B cell (primary cell): ENCODE measurements around the gene NPY4R. TPM values are rescaled to one million over a fixed set of nuclear protein-coding genes. Genes with fewer than 3 reads are reported as not detected.
"Not testable (repeated sequence)": the region's sequence is repeated elsewhere in the genome, so short reads cannot be mapped to it uniquely, and the experiment has no call there.

Source experiments
- ATAC-seq: fragments of 200-7000 bp; cut with Tn5 transposase; one replicate; pipeline ENCODE4 v1.10.0; 2021; ENCODE audit warnings: low read depth, mild to moderate bottlenecking, moderate number of reproducible peaks, moderate library complexity
- CTCF ChIA-PET: fragments of 350-600 bp; sonication (Branson Sonifier 250); formaldehyde crosslinking; loops from one replicate; lab custom pipeline; 2021; ENCODE audit warnings: antibody characterized with exemption, inconsistent platforms; lab: Charles Lee
- POLR2A ChIA-PET: fragments of 350-600 bp; sonication (Branson Sonifier 250); formaldehyde crosslinking; loops from one replicate; lab custom pipeline; 2021; ENCODE audit warnings: antibody characterized with exemption; lab: Charles Lee
- DNase-seq: peaks from one replicate; pipeline ENCODE4 v3.0.0; 2013
- H2AFZ ChIP-seq: 2 replicates; pipeline ENCODE4 v1.6.1; 2012; ENCODE audit warnings: mild to moderate bottlenecking, low read depth, low read length; ENCODE audit not compliant: insufficient read depth, poor library complexity, severe bottlenecking
- H3K27ac ChIP-seq, 2 donors: 1 replicate in 1 of 2; 2 replicates in 1 of 2; pipeline ENCODE4 v1.5.1; 2012 to 2013; ENCODE audit warnings: low read length in 2 of 2, mild to moderate bottlenecking in 2 of 2, moderate library complexity in 1 of 2
- H3K27me3 ChIP-seq, 4 experiments: fragments of 200-600 bp in 1 of 4; sonication (generic) in 1 of 4; replicated peaks in 1 of 4; 1 replicate in 2 of 4; 2 replicates in 2 of 4; pipeline versions ENCODE4 v1.6.1 to v1.7.0; 2013 to 2016; ENCODE audit warnings: low read length in 3 of 4, mild to moderate bottlenecking in 2 of 4, mixed read lengths in 1 of 4, moderate library complexity in 1 of 4; ENCODE audit not compliant: insufficient read depth in 4 of 4, control insufficient read depth in 3 of 4; ENCODE audit errors: control extremely low read depth in 1 of 4
- H3K36me3 ChIP-seq, 2 experiments: replicated peaks in 1 of 2; 1 replicate in 1 of 2; 2 replicates in 1 of 2; pipeline versions ENCODE4 v1.6.1 to v1.7.1; 2013; ENCODE audit warnings: low read length in 1 of 2; ENCODE audit not compliant: insufficient read depth in 2 of 2, control insufficient read depth in 1 of 2; ENCODE audit errors: control extremely low read depth in 1 of 2, extremely low read depth in 1 of 2
- H3K4me1 ChIP-seq, 2 donors: fragments of 200-600 bp in 1 of 2; sonication (generic) in 1 of 2; 1 replicate in 1 of 2; 2 replicates in 1 of 2; pipeline versions ENCODE4 v1.5.1 to v1.6.1; 2013 to 2017; ENCODE audit warnings: low read length in 2 of 2; ENCODE audit not compliant: control insufficient read depth in 2 of 2, insufficient read depth in 2 of 2
- H3K4me2 ChIP-seq: replicated peaks from 2 replicates; pipeline ENCODE3; 2012; ENCODE audit warnings: mild to moderate bottlenecking, low read depth, low read length; ENCODE audit not compliant: poor library complexity, severe bottlenecking
- H3K4me3 ChIP-seq, 5 experiments: fragments of 200-600 bp in 1 of 5; sonication (generic) in 1 of 5; 1 replicate in 3 of 5; 2 replicates in 2 of 5; pipeline versions ENCODE4 v1.5.1 to v1.7.0; 2011 to 2016; ENCODE audit warnings: low read length in 4 of 5, mild to moderate bottlenecking in 4 of 5, low read depth in 2 of 5, control low read depth in 1 of 5, moderate library complexity in 1 of 5; ENCODE audit not compliant: insufficient read depth in 1 of 5; ENCODE audit errors: control extremely low read depth in 1 of 5, extremely low read depth in 1 of 5
- H3K79me2 ChIP-seq: fragments of 200-600 bp; sonication (generic); one replicate; pipeline ENCODE4 v1.6.0; 2016; ENCODE audit warnings: low read length; ENCODE audit not compliant: control insufficient read depth, insufficient read depth
- H3K9ac ChIP-seq: fragments of 200-600 bp; sonication (generic); 2 replicates; pipeline ENCODE4 v1.6.1; 2017; ENCODE audit warnings: mild to moderate bottlenecking, low read length, moderate library complexity
- H3K9me3 ChIP-seq, 3 donors: one replicate each; pipeline versions ENCODE4 v1.6.1 to v1.7.1; 2013; ENCODE audit warnings: low read length in 2 of 3; ENCODE audit not compliant: control insufficient read depth in 2 of 3, insufficient read depth in 1 of 3; ENCODE audit errors: control extremely low read depth in 1 of 3
- H4K20me1 ChIP-seq: 2 replicates; pipeline ENCODE4 v1.6.0; 2012; ENCODE audit warnings: mild to moderate bottlenecking, low read length; ENCODE audit not compliant: insufficient read depth, control insufficient read depth, poor library complexity, severe bottlenecking
- H3K27ac Mint-ChIP-seq: one replicate; pipeline ENCODE4 v1.8.0; 2021; ENCODE audit warnings: mixed read lengths
- H3K27me3 Mint-ChIP-seq: one replicate; pipeline ENCODE4 v1.8.0; 2021; ENCODE audit warnings: mixed read lengths
- H3K4me1 Mint-ChIP-seq: one replicate; pipeline ENCODE4 v1.8.0; 2021; ENCODE audit warnings: mixed read lengths
- H3K4me3 Mint-ChIP-seq: one replicate; pipeline ENCODE4 v1.8.0; 2021; ENCODE audit warnings: mixed read lengths
- H3K9me3 Mint-ChIP-seq: one replicate; pipeline ENCODE4 v1.8.0; 2022; ENCODE audit warnings: mixed read lengths; ENCODE audit not compliant: insufficient read depth
- WGBS: methylation state at CpG from one replicate; pipeline ENCODE4 v1.1.5; 2013; ENCODE audit warnings: missing lambda C conversion rate; ENCODE audit not compliant: insufficient coverage; 5-methylcytosine and 5-hydroxymethylcytosine counted together
- intact Hi-C: fragments of 100-400 bp; cut with micrococcal nuclease; formaldehyde crosslinking; loops from one replicate; pipeline ENCODE4 v1.10.0; 2022
- polyA plus RNA-seq: library from polyadenylated mRNA; depleted of rRNA; stranded (reverse); fragments of >200 nt; gene quantifications from 2 replicates; pipeline ENCODE4 v1.2.3, GENCODE V29; 2012
- total RNA-seq, 2 donors: library from RNA; stranded (reverse); fragments of 120-200 nt in 1 of 2; gene quantifications; 1 replicate in 1 of 2; 2 replicates in 1 of 2; pipeline versions ENCODE4 v1.2.3 to v1.2.4, GENCODE V29; 2013 to 2022

The NPY4R gene
- total and polyA plus RNA-seq, 2 donors (not counting 1 experiment from before 2014, with no cell fraction given): not detected

GRCh38 chr10:46497878-46498277, 32.1 kb upstream of the NPY4R start:
- H3K9ac ChIP-seq, H3K27ac Mint-ChIP-seq, CTCF ChIA-PET, H3K4me1 ChIP-seq, H3K27ac ChIP-seq, H3K4me3 Mint-ChIP-seq, H3K36me3 ChIP-seq, intact Hi-C loops, H3K27me3 ChIP-seq, H4K20me1 ChIP-seq, H3K9me3 Mint-ChIP-seq, H3K79me2 ChIP-seq, POLR2A ChIA-PET, H2AFZ ChIP-seq, DNase-seq, H3K9me3 ChIP-seq, ATAC-seq, H3K4me1 Mint-ChIP-seq, H3K4me3 ChIP-seq, H3K27me3 Mint-ChIP-seq, H3K4me2 ChIP-seq: not testable (repeated sequence)
- no CpG with 5 or more reads among the region's 2 CpGs for WGBS

- H3K27me3 ChIP-seq, H3K27ac ChIP-seq, H3K9me3 ChIP-seq, H3K9me3 Mint-ChIP-seq, intact Hi-C loops, H2AFZ ChIP-seq, POLR2A ChIA-PET, H3K27ac Mint-ChIP-seq, H3K27me3 Mint-ChIP-seq, H3K4me1 ChIP-seq, H3K9ac ChIP-seq, H4K20me1 ChIP-seq, H3K36me3 ChIP-seq, H3K4me3 Mint-ChIP-seq, H3K4me1 Mint-ChIP-seq, H3K4me2 ChIP-seq, CTCF ChIA-PET, H3K4me3 ChIP-seq, DNase-seq, ATAC-seq, H3K79me2 ChIP-seq: not testable (repeated sequence)
- WGBS: no CpG with 5 or more reads among the region's 4 CpGs
Measured at GRCh38 chr10:46497401-46497800, 31.6 kb upstream of the NPY4R start.

GRCh38 chr10:46491364-46492114, 25.8 kb upstream of the NPY4R start:
- whole genome bisulfite sequencing: no CpG with 5 or more reads among the region's 1 CpG
- not testable (repeated sequence) for ATAC-seq, H3K4me1 Mint-ChIP-seq

GRCh38 chr10:46490285-46490684, 24.5 kb upstream of the NPY4R start:
- H3K27ac ChIP-seq, H3K27ac Mint-ChIP-seq, H3K36me3 ChIP-seq, H2AFZ ChIP-seq, H3K9me3 Mint-ChIP-seq, H3K9me3 ChIP-seq, H3K27me3 Mint-ChIP-seq, H3K4me1 ChIP-seq, H3K79me2 ChIP-seq, H3K4me3 Mint-ChIP-seq, H3K9ac ChIP-seq, H3K4me3 ChIP-seq, intact Hi-C loops, H3K27me3 ChIP-seq, POLR2A ChIA-PET, H3K4me2 ChIP-seq, DNase-seq, ATAC-seq, H3K4me1 Mint-ChIP-seq, CTCF ChIA-PET, H4K20me1 ChIP-seq: not testable (repeated sequence)
- WGBS: no CpG with 5 or more reads among the region's 11 CpGs

More at GRCh38 chr10:46491364-46492114, 25.8 kb upstream of the NPY4R start:
- H3K9me3 Mint-ChIP-seq, DNase-seq, H3K27ac Mint-ChIP-seq, H4K20me1 ChIP-seq, H3K36me3 ChIP-seq, H3K4me3 ChIP-seq, H3K9ac ChIP-seq, H3K27me3 ChIP-seq, H3K27ac ChIP-seq, H3K4me2 ChIP-seq, H3K27me3 Mint-ChIP-seq, intact Hi-C loops, H2AFZ ChIP-seq, H3K4me1 ChIP-seq, H3K9me3 ChIP-seq, H3K79me2 ChIP-seq, CTCF ChIA-PET, POLR2A ChIA-PET, H3K4me3 Mint-ChIP-seq: not testable (repeated sequence)
